Kidney (tissue), 13 donors: ENCODE results near the gene LOC101059915.

Experiments
- DNase-seq, 5 donors: peaks; one replicate each; pipeline ENCODE4 v3.0.0-alpha.2; 2013 to 2020
- FAIRE-seq: peaks from 2 replicates; lab custom pipeline; 2012; peaks lifted over from hg19 to GRCh38; lab: Jason Lieb, UNC
- H3K27ac ChIP-seq, 2 donors: one replicate each; pipeline ENCODE4 v1.7.0; 2013; ENCODE audit warnings: low read depth in 2 of 2, low read length in 2 of 2, inconsistent platforms in 1 of 2
- H3K27me3 ChIP-seq: one replicate; pipeline ENCODE4 v1.7.1; 2013; ENCODE audit warnings: low read length, inconsistent platforms; ENCODE audit not compliant: control insufficient read depth, insufficient read depth
- H3K36me3 ChIP-seq, 3 donors: one replicate each; pipeline versions ENCODE4 v1.7.0 to v1.7.1; 2013; ENCODE audit warnings: low read length in 3 of 3, control low read depth in 1 of 3, inconsistent platforms in 1 of 3; ENCODE audit not compliant: insufficient read depth in 3 of 3, control insufficient read depth in 2 of 3
- H3K4me1 ChIP-seq, 3 donors: one replicate each; pipeline versions ENCODE4 v1.7.0 to v1.7.1; 2013; ENCODE audit warnings: low read length in 3 of 3, inconsistent platforms in 1 of 3, low read depth in 1 of 3; ENCODE audit not compliant: control insufficient read depth in 2 of 3, insufficient read depth in 2 of 3
- H3K4me3 ChIP-seq, 3 donors: one replicate each; pipeline versions ENCODE4 v1.7.0 to v1.8.1; 2013; ENCODE audit warnings: low read length in 3 of 3, control low read depth in 1 of 3, inconsistent platforms in 1 of 3
- H3K9ac ChIP-seq, 3 donors: one replicate each; pipeline versions ENCODE4 v1.7.0 to v1.7.1; 2013; ENCODE audit warnings: low read length in 3 of 3, control low read depth in 1 of 3, inconsistent platforms in 1 of 3
- H3K9me3 ChIP-seq, 3 donors: one replicate each; pipeline versions ENCODE4 v1.7.0 to v1.7.1; 2013; ENCODE audit warnings: low read length in 3 of 3, control low read depth in 1 of 3, inconsistent platforms in 1 of 3; ENCODE audit not compliant: control insufficient read depth in 2 of 3, insufficient read depth in 1 of 3
- intact Hi-C: fragments of 100-400 bp; cut with DNase I; formaldehyde crosslinking; loops from one replicate; pipeline ENCODE4 v1.11.1; 2022
- TF ChIP-seq, protein P1 (sequence below): IDR thresholded peaks from 3 replicates; pipeline ENCODE4 v1.5.1; 2012; ENCODE audit warnings: mild to moderate bottlenecking, moderate library complexity, borderline replicate concordance; ENCODE audit not compliant: insufficient read depth; ENCODE audit errors: extremely low read depth
- donor health status: control.
- donor health status: control.
- donor health status: control.
- donor health status: control.
- donor health status: control.
- donor health status: DM: yes; HTN: yes; CAD: no.
- donor health status: Normal renal cell carcinoma (clear cell type).

Gene LOC101059915

GRCh38 chrX:71667328-71668247 is at the start of gene LOC101059915:
Gene LOC101059915, plus strand, starts transcription at chrX:71667546.
- Histone ChIP-seq H3K4me3 (no peak within 1 kb of the TSS), H3K4me1 (no peaks in the 10 kb centered on the region), H3K9me3 (no peaks in the 10 kb centered on the region), H3K36me3 (no peaks in the 10 kb centered on the region), H3K9ac (no peak within 1 kb of the TSS), H3K27ac (no peak within 1 kb of the TSS), H3K27me3 (no peaks in the 10 kb centered on the region)
- peak in 1 of 5 donors; percentile 74 for DNase-seq
- intact Hi-C loops: no loop called here
- TF ChIP-seq, protein P1, sequence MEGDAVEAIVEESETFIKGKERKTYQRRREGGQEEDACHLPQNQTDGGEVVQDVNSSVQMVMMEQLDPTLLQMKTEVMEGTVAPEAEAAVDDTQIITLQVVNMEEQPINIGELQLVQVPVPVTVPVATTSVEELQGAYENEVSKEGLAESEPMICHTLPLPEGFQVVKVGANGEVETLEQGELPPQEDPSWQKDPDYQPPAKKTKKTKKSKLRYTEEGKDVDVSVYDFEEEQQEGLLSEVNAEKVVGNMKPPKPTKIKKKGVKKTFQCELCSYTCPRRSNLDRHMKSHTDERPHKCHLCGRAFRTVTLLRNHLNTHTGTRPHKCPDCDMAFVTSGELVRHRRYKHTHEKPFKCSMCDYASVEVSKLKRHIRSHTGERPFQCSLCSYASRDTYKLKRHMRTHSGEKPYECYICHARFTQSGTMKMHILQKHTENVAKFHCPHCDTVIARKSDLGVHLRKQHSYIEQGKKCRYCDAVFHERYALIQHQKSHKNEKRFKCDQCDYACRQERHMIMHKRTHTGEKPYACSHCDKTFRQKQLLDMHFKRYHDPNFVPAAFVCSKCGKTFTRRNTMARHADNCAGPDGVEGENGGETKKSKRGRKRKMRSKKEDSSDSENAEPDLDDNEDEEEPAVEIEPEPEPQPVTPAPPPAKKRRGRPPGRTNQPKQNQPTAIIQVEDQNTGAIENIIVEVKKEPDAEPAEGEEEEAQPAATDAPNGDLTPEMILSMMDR: no peak
- FAIRE-seq: no peak

GRCh38 chrX:71617742-71618141 is 49.6 kb upstream of the LOC101059915 start:
- intact Hi-C loops: no loop called here
- FAIRE-seq (no peak), DNase-seq (no peak)
- Histone ChIP-seq H3K9me3 (no peaks in the 10 kb centered on the region), H3K4me3 (no peak overlapping the region), H3K36me3 (peaks cover 0 to 1% (median 0%) of the 10 kb centered on the region in 3 donors), H3K27me3 (no peaks in the 10 kb centered on the region), H3K9ac (no peak overlapping the region), H3K27ac (peak overlapping the region; percentile 28 to 43), H3K4me1 (peaks cover 0 to 5% (median 0%) of the 10 kb centered on the region in 3 donors)
- TF ChIP-seq, protein P1: no peak

DNA sequence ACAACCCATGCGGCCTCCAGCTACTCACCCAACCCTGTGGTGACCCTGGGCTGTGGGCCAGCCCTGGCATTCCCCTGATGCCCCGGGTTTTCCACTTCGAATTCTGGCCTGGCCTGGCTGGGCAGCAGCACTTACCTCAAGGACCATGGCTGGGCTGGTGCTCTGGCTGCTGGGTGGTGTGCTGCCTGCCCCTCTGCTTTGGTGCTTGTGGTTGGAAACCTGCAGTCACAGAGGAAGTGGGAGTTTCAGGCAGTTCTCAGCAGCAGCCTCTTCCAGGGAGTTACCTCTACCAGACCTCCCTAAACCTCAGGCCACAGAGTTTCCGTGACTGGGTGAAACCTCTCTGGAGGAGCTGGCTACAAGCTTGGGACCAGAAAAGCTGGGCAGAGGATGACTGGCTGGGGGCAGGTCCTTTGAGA is 49.0 kb upstream of the LOC101059915 start, which contains the start of gene CXCR3:
TSS of gene CXCR3 (minus strand) at position 209 of the 419 bp plus-strand sequence. CDS start at position 147, 62 bp downstream.
- TF ChIP-seq, protein P1: no peak
- Histone ChIP-seq H3K27ac (peak within 1 kb of the TSS; percentile 28 to 43), H3K27me3 (no peaks in the 10 kb centered on the region), H3K9me3 (no peaks in the 10 kb centered on the region), H3K9ac (no peak within 1 kb of the TSS), H3K4me1 (peaks cover 0 to 7% (median 5%) of the 10 kb centered on the region in 3 donors), H3K4me3 (no peak within 1 kb of the TSS), H3K36me3 (no peaks in the 10 kb centered on the region)
- FAIRE-seq: no peak
- DNase-seq: no peak
- intact Hi-C loops: no loop called here
